GM20000 (cell line): ENCODE measurements around the gene ZNF423.

ENCODE experiments used
- DNase-seq: peaks from one replicate; pipeline ENCODE4 v3.0.0; 2012; ENCODE audit warnings: low spot score
- CTCF ChIP-seq: IDR thresholded peaks from 2 replicates; pipeline ENCODE4 v1.5.1; 2012; ENCODE audit warnings: mild to moderate bottlenecking, control low read depth; ENCODE audit errors: extremely low read depth, missing control alignments

Gene ZNF423

GRCh38 chr16:49608098-49608497 is 247.8 kb downstream of the ZNF423 start:
- no peak for TF ChIP-seq CTCF
- DNase-seq, result no peak

GRCh38 chr16:49605536-49606254 is 250.2 kb downstream of the ZNF423 start:
- no peak for DNase-seq
- TF ChIP-seq CTCF, result no peak

- no peak for DNase-seq
- no peak for TF ChIP-seq CTCF
Observed at GRCh38 chr16:49604602-49605001, 251.3 kb downstream of the ZNF423 start.

- TF ChIP-seq CTCF, result no peak
- DNase-seq, result no peak
Observed at GRCh38 chr16:49603956-49604355, 252.0 kb downstream of the ZNF423 start.

GRCh38 chr16:49602976-49603310 is 253.0 kb downstream of the ZNF423 start:
- TF ChIP-seq CTCF, result no peak
- DNase-seq, result no peak

- no peak for DNase-seq
- no peak for TF ChIP-seq CTCF
Observed at GRCh38 chr16:49602201-49602975, 253.5 kb downstream of the ZNF423 start.

GRCh38 chr16:49601576-49601975 is 254.3 kb downstream of the ZNF423 start:
- no peak for DNase-seq
- no peak for TF ChIP-seq CTCF
